CD4-positive, alpha-beta T cell treated with Interleukin-4 for 4 hours (primary cell): ENCODE data around the gene IFT80.
A peak's percentile ranks its signal among the peaks of the same experiment; 100 is the strongest.
"Not testable (repeated sequence)": the region's sequence is repeated elsewhere in the genome, so short reads cannot be mapped to it uniquely, and the experiment has no call there.

Experiments
- DNase-seq: peaks from one replicate; pipeline ENCODE4 v3.0.0-alpha.2; 2020

The IFT80 gene

DNA sequence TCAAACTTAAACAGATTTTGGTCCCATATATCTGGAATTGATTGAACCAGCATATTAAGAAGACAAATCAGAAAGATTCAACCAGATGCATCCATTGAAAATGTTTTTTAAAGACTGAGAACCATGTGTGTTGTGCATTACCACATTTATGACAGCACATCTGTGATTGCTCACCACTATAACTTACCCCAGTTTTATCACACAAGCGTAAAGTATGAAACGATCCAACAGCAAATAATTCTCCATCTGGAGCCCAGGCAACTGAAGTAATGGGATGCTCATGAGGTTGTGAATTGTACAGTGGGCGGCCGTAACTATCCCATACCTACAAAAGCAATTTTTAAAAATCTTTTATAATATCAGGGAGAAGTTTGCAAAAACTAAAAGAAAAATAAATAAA, 43.2 kb downstream of the IFT80 start:
- DNase-seq = no peak

DNA sequence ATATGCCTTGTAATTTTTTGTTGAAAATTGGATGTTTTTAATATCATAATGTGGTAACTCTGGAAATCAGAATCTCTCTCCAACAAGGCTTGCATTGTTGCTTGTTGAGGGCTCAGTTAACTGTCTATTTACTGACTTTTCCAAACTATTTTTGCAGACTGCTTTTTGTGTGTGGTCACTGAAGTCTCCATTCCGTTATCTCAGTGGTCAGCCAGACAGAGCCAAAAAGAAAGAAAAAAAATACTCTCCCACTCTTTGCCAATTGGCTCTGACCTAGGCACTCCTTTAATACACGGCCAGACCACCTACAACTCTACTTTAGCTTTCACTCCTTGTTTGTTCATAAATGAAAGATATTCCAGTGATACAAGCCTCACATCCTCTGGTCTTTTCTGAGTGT, 52.5 kb downstream of the IFT80 start:
- DNase-seq = no peak

DNA sequence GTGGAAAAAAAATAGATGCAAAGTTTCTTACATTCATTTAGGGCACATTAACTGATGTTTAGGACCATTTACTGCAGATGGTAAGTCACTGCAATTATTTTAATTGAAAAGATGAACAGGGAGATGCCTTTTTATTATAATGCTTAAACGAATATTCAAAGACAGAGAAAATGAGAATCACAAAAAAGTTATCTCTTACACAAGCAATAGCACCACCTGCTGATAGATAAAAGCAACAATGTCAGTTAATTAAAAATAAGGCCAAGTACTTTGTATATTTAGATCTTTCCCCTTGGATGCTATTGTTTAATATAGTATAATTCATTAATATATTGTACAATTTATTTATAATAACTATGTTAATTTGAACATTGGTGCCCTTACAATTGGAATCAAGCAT, 55.9 kb downstream of the IFT80 start:
- peak; percentile 31 for DNase-seq

DNA sequence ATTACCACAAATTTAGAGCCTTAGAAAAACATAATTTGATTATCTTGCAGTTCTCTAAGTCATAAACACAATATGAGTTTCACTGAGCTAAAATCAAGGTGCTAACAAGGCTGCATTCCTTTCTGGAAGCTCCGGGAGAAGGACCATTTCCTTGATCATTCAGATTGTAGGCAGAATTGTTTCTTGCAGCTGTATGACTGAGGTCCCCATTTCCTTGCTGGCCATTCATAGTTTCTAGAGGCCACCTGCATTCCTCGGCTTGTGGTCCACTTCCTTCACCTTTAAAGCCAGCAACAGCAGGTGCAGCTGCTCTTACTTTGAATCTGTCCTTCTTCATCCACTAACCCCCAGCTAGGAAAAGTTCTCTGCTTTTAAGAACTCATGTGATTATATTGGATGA, 58.7 kb downstream of the IFT80 start:
- DNase-seq = no peak

DNA sequence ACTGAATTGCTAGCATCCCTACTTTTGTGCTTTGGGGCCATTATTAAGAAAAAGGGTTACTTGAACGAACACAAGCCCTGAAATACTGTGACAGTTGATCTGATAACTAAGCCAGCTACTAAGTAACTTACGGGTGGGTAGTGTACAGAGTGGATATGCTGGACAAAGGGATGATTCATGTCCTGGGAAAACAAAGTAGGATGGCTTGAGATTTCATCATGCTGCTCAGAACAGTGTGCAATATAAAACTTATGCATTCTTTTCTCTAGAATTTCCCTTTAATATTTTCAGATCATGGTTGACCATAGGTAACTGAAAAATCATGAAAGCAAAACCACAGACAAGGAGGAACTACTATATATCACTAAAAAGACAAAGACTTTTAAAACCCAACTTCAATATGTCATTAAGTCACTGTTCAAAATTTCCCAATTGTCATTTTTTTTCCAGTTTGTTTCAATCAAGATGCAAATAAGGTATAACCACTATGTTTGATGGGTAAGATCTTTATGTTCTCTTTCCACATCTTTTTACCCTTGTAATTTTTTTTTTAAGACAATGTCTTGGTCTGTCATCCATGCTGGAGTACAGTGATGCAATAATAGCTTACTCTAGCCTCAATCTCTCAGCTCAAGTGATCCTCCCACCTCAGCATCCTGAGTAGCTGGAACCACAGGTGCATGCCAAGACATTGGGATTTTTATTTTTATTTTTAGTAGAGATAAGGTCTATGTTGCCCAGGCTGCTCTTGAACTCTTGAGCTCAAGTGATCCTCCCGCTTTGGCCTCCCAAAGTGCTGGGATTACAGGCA, 67.7 kb downstream of the IFT80 start:
- DNase-seq = no peak

DNA sequence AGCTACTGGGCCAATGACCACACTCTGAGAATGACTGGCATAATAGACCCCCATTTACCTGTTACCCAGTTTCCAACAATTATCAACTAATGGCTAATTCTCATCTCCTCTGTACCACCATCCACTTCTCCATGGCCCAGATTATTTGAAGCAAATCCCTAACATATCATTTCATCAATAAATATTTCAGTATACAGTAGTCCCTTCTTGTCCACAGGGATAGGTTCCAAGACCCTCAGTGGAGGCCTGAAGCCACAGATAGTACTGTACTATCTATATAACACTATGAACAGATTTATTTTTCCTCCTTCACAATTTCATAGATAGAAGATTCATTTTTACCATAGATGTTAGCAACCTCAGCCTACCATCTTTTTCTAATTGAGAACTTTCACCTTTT, 68.3 kb downstream of the IFT80 start:
- DNase-seq = no peak

DNA sequence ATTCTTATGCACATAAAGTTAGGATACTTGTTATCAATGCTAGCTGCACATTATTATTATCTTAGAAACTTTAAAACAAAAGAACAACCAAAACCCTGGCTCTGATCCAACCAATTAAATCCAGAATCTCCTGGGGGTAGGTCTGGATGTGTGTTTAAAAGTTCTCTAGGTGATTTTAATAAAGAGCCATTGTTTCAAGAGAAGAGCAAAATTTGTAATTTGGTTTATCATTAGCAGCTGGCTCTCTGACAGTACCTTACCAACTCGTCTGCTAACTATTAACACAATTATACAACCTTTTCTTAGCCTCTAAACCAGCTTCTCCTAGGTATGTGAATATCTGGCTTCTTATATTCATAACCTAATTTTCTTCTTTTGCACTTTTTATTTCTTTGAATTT, 68.9 kb downstream of the IFT80 start:
- DNase-seq = no peak

DNA sequence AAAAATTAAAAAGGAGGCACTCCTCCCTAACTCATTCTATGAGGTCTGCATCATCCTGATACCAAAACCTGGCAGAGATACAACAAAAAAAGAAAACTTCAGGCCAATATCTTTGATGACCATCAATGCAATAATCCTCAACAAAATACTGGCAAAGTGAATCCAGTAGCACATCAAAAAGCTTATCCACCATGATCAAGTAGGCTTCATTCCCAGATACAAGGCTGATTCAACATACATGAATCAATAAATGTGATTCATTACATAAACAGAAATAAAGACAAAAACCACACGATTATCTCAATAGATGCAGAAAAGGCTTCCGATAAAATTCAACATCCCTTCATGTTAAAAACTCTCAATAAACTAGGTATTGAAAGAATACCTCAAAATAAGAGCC, 72.7 kb downstream of the IFT80 start:
- DNase-seq = not testable (repeated sequence)

DNA sequence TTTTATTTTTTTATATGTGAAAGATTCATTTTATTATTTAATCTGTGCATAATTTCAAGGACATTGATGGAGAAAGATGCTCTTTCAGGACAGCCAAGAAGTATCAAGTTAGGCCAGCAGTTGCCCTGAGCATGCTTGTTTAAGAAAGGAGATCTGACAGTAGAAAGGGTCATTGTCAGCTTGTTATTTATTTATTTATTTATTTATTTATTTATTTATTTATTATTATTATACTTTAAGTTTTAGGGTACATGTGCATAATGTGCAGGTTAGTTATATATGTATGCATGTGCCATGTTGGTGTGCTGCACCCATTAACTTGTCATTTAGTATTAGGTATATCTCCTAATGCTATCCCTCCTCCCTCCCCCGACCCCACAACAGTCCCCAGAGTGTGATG, 77.2 kb downstream of the IFT80 start:
- not testable (repeated sequence) for DNase-seq

DNA sequence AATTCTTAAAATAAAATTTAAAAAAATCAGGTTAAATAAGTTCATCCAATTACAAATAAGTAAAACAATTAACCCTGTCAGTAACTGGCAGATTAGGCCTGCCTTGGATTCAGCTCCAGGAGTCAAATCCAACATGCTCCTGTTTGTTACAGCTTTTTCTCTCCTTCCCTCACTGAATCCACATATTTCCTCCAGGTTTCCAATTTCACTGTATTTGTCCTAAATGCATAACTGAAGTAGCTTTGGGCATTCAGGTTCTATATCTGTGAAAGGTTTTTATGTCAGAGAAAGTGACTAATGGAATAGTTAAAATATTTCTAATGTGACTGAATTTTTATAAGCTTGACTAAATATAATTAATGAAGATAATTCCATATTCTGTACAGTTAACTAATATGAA, 79.7 kb downstream of the IFT80 start:
- no peak for DNase-seq

DNA sequence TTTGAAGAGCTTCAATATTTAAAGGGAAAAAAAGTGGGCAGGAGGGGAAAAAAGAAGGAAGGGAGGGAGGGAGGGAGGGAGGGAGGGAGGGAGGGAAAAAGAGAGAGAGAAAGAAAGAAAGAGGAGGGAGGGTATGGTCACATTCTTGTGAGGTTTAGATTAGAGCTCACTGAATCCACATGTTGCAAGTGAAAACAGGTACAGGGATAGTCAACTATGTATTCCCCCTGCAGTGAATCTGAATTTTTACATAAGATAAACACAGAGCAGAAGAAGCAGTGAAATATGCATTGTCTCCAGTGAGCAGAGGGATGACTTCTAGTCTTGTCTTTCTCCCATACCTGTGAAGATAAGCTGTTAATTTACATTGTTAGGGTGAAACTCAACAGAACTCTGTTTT, 84.0 kb downstream of the IFT80 start:
- DNase-seq = no peak

DNA sequence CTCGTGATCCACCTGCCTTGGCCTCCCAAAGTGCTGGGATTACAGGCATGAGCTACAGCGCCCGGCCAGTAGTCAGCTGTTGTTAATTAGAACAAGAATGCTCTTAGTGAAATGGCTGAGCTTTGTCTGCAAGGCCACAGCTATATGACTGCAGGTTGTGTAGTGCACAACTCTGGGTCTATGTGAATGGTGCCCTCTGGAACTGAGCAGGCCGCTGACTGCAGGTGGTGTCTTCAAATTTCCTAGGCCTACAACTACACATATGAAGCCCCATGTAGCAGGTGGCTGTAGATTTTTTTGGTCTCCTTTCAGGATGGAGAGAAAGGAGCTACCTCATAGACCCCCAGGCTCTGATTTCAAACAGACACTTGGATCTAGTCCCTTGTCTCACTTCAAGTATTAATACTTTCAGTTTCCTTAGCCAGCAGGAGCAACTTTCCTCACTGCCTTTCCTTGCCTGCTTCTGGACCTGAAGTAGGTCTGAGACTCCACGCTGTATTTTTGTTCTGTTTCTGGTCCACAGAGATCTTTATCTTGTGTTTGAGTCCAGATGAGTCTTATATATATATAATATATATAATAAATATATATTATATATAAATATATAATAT, 86.9 kb downstream of the IFT80 start:
- DNase-seq = no peak

DNA sequence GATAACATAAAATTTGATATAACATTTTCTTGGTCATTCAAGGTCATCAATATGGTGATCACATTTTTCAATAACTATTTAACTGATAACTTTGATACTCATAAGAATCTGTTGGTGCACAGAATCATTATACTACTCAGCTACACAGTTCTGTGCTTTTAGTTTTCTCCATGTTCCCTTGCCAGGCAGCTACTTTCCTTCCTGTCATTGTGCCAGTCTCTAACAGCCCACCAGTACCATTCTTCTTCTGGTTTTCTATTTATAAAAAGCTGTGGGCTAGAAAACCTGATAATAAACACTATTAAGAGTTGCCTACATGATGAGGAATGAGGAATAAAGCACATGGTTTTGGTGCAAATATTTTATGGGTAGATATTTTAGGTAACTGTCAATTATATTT, 96.2 kb downstream of the IFT80 start:
- DNase-seq = no peak

DNA sequence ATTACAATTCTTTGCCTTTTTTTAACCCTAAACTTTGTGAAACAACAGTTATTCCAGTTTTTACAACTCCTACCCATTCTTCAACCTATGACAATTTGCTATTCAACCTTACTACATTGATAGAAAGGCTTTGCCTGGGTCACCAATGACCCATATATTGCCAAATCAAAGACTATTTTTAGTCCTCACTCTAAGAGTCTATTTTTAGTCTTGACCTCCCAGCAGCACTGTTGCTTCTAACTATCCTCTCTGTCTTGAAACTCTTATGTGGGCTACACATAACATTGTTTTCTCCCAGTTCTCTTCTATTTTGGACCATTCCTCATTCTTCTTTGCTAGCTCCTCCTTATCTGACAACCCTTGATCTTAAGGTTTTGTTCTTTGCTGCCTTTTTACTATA, 102.4 kb downstream of the IFT80 start:
- DNase-seq = no peak

DNA sequence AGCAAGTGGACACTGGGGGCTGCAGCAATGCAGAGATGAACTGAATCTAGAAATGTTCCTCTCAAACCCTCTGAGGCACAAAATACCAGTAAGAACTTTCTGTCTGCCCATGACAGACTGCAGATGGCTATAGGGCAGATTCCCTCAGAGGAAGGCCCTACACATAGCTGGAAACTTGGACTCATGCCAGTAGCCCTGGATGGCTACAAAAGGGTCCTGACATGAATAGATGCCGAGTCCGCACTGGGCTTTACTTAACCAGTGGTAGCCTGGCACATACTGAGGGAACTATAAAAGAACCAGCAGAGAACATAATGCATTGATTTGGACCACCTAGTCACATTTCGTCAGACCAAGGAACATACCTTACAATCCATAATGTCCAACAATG, 107.1 kb downstream of the IFT80 start:
- DNase-seq = no peak

DNA sequence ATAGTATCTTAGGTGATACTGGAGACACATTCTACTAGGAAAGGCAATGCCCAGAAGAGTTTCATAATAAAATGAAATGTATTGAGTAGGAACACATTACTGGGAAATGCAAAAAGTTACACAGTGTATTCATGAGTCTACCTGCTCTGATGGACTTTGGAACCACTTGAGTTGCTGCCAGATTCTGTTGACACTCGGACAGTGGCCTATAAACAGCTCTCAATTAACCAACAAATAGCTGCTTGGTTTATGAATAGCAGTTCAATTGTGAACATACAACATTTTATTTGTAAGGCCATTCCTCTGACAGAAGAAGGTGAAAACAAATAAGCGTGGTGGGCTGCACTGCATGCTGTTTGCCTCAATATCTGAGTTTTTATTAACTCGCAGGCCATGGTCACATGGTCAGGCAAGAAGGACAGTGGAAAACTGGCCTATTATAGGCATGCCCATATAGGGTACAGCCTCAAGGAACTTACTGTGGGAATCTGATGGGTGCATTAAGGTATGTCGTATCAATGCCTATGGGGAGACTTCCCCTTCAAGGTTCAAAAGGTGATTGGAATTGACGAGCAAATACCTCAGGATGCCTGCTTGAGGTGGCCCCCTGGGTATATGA, 107.6 kb downstream of the IFT80 start:
- no peak for DNase-seq

DNA sequence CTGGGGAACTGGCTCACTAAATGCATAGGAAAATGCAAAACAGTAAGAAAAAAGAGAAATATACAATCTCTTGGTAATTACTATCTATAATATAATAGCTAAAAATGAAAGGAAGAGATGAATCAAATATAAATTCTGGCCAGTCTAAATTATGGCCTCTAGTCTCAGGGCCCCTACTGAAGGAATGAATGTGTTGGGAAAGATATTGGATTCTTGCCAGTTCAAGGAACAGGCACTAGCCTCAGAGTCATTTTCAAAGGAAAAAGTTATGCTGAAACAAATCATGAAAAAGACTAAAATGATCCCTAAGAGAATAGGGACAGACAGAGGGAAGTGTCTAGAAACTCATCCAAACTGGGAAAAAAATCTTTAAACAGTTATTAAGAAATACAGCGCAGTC, 111.4 kb downstream of the IFT80 start:
- DNase-seq = no peak

DNA sequence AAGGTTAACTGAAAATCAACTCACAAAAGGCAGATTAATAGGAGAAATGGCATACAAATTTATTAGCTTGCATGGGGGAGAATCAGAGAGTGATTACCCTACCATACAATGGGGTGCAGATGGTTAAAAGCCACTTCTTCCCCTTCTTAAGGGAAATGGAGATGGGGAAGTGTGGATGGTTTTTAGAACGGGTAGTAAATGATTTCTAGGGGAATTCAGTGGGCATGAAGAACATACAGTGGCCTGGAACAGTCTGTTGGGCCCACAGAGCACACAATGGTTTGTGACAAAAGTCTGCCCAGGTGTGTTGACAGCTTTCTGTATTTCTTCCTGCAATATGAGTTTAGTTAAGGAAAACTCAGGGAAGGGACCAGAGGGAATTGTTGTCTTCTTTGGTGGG, 112.8 kb downstream of the IFT80 start:
- DNase-seq = no peak

DNA sequence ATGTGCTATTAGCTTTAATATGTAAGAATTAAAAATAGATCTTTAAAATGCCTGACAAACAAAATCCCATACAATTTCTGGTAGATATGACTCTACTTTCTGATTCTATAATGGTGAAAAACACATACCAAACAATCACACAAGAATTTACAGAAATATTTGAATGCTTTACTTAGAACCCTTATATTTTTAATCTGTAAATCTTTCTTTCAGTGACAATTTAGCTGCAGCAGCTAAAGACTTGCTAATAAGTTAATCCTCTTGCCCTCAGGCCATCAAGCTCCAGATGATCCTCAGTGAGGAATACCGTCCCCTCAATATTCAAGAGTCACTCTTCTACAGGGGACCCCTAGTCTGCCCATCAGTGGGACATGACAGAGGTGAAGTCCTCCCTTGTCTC, 118.2 kb downstream of the IFT80 start:
- DNase-seq = no peak

DNA sequence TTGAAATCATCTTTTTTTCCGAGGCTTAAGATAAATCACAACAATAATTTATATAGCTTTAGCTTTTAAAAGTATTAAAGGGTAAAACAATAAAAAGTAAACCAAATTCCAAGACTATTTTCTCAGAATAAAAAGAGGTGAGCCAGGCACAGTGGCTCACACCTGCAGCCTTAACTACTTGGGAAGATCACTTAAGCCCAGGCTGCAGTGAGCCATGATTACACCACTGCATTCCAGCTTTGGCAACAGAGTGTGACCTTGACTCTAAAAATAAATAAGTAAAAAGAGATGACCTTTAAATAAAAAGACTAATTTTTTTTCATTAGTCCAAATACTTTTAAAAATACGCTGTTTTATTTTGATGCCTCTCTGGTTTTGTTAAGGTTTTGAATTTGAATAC, 119.4 kb downstream of the IFT80 start:
- DNase-seq = no peak

DNA sequence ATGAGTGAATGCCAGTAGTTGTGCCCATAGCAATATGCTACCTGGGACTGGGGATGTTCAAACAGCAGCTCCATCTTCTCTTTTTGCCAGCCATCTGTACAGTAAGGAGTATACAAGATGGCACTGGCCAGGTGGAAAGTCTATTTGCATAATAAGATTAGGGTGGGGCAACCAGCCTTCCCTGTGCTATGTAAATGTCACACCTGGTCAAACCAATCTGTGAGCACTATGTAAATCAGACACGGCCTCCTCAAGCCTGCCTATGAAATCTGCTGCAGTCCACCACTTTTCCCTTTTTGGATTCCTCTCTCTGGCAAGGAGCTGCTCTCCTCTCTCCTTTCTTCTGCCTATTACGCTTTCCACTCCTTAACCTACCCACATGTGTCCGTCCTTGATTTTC, 120.8 kb downstream of the IFT80 start:
- DNase-seq = no peak

DNA sequence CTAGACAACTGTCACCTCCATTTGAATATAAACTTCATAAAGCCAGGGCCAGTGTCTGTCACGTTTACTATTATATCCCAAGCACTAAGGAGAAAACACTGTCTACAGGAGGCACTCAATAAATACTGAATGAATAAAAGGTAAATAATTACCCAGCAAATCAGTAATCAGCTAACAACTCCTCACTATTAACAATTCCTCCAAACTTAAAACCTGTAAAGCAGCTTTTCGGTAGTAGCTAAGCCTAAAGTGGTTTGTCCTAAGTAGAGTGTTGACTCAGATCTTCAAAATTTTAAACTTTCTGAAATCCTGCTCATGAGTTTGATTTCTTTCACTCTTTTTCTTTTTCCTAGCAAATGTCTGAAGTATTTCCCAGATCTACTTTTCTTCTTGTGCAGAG, 133.9 kb downstream of the IFT80 start:
- DNase-seq = no peak

DNA sequence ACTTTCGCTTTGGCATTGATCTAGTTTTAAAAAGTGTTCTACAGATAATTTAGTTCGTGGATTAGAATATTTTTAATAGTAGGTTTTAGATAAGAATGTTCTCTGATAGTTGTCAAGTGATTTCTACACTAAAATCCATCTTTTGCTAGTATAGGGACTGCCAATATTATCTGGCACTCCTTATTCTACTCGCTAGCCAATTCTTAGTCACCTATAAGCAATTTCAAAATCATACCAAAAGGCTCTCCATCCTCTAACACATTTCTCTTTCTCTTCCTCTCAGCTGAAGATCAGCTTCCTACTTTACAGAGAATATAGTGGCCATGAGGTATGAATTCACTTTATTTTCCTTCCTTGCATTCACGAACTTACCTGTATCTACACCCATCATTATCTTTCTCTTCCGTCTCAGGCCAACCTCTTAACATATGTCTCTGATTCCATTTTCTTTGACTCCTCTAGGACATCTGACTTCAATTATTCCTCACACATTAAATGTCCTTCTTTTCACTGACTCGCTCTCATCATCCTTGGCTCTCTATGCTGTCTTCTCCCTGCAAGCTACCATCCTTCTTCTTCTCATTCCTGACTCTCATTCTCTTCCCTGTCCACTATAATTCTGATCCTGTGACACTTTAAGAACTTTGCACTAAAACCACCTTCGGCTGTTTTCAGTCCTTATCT, 138.3 kb downstream of the IFT80 start:
- DNase-seq = no peak

DNA sequence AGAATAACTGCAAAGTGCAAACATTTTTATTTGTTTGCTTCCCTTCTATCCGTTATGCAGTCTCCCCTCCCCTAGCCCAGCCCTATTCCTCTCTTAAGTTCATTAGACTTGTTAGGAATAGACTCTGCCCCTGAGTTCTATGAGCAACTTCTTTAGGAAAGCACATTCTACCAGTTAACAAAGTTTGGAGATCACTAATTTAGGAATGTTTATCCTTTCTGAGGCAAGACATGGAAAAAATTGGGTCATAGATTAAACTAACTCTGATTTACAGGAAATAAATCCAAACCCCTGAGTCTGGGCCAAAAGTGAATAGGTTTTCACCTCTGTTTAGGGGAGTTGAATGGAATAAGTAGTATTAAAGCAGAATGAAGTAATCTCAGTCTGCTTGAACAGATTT, 139.4 kb downstream of the IFT80 start:
- no peak for DNase-seq
